Glomerular visceral epithelial cell (primary cell): ENCODE data around the gene PRKCH.

Experiments used
- DNase-seq: peaks from one replicate; pipeline ENCODE4 v3.0.0-alpha.2; 2016; ENCODE audit errors: extremely low spot score

Gene PRKCH

GRCh38 chr14:61365667-61366212, 44.4 kb downstream of the PRKCH start:
- DNase-seq = no peak

- DNase-seq = no peak
Measured at GRCh38 chr14:61368114-61368710, 46.8 kb downstream of the PRKCH start.

- DNase-seq = no peak
Measured at GRCh38 chr14:61368781-61369453, 47.5 kb downstream of the PRKCH start.

GRCh38 chr14:61369454-61369810, 48.1 kb downstream of the PRKCH start:
- DNase-seq = no peak

GRCh38 chr14:61372379-61372778, 51.0 kb downstream of the PRKCH start:
- DNase-seq = no peak

GRCh38 chr14:61372842-61373555, 51.6 kb downstream of the PRKCH start:
- DNase-seq = no peak

- DNase-seq = no peak
Measured at GRCh38 chr14:61374284-61374683, 52.9 kb downstream of the PRKCH start.

GRCh38 chr14:61375218-61375617, 53.8 kb downstream of the PRKCH start:
- no peak for DNase-seq

- no peak for DNase-seq
Measured at GRCh38 chr14:61376314-61376713, 54.9 kb downstream of the PRKCH start.

GRCh38 chr14:61377749-61378148, 56.4 kb downstream of the PRKCH start:
- no peak for DNase-seq

- DNase-seq = no peak
Measured at GRCh38 chr14:61379639-61380184, 58.3 kb downstream of the PRKCH start.

GRCh38 chr14:61380984-61381383, 59.6 kb downstream of the PRKCH start:
- DNase-seq = no peak

- DNase-seq = no peak
Measured at GRCh38 chr14:61381553-61381952, 60.2 kb downstream of the PRKCH start.

- DNase-seq = no peak
Measured at GRCh38 chr14:61382842-61383241, 61.5 kb downstream of the PRKCH start.

- no peak for DNase-seq
Measured at GRCh38 chr14:61385002-61385685, 63.8 kb downstream of the PRKCH start.

GRCh38 chr14:61386173-61386772, 64.9 kb downstream of the PRKCH start:
- no peak for DNase-seq

- no peak for DNase-seq
Measured at GRCh38 chr14:61387076-61387475, 65.7 kb downstream of the PRKCH start.

- DNase-seq = no peak
Measured at GRCh38 chr14:61388173-61388975, 67.0 kb downstream of the PRKCH start.

- no peak for DNase-seq
Measured at GRCh38 chr14:61388976-61389576, 67.7 kb downstream of the PRKCH start.

GRCh38 chr14:61391119-61391518, 69.7 kb downstream of the PRKCH start:
- no peak for DNase-seq
